ENCODE results near the gene ALDH3B2.
"Not testable (repeated sequence)": the region's sequence is repeated elsewhere in the genome, so short reads cannot be mapped to it uniquely, and the experiment has no call there.

The ALDH3B2 gene

DNA sequence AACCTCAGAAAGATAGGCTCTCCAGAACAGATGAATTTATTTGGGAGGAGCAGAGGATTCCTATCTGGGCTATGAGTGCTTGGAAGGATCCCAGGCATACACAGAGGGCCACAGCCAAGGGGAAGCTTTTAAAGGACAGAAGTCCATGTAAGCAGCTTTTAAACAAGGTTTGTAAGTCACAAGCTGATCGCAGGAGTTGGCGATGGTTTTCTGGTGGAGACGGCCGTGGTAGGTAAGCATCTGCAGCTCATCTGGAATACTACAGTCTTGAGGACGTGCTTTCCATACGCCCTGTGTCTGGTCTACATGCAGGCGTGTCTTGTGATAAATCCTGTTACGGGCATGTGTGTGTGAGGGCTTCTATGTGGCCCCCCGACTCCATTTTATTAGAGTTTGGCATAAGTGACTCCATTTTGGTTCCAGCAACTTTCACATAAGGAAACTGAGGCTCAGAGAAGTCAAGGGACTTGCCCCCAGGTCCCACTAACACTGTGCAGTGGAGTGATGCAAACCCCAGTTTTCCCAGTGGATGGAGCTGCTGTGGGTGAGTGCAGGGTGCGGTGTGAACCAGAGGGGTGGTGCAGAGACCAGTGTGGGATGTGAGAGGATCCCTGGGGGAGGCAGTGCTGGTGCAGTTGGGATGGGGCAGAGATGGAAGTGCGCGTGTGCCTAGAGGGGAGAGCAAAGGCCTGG lies 12.1 kb downstream of the ALDH3B2 start:
- DNase-seq (ENCODE audit: low spot score), result no peak

DNA sequence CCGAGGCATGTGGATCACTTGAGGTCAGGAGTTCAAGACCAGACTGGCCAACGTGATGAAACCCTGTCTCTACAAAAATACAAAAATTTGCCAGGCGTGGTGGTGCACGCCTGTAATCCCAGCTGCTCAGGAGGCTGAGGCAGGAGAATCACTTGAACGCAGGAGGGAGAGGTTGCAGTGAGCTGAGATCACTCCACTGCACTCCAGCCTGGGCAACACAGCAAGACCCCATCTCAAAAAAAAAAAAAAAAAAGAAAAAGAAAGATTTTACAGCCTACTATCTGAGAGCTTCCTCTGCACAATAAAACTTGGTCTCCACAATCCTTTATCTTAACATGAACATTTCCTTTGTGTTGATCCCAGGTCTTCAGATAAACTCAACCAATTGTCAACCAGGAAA lies 13.7 kb downstream of the ALDH3B2 start:
- not testable (repeated sequence) for DNase-seq (ENCODE audit: low spot score)

- DNase-seq (ENCODE audit: low spot score), result not testable (repeated sequence)
These were observed 14.7 kb downstream of the ALDH3B2 start for GRCh38 chr11:67659651-67660165.

GRCh38 chr11:67657300-67657699 lies 17.1 kb downstream of the ALDH3B2 start:
- no peak for DNase-seq (ENCODE audit: low spot score)

DNA sequence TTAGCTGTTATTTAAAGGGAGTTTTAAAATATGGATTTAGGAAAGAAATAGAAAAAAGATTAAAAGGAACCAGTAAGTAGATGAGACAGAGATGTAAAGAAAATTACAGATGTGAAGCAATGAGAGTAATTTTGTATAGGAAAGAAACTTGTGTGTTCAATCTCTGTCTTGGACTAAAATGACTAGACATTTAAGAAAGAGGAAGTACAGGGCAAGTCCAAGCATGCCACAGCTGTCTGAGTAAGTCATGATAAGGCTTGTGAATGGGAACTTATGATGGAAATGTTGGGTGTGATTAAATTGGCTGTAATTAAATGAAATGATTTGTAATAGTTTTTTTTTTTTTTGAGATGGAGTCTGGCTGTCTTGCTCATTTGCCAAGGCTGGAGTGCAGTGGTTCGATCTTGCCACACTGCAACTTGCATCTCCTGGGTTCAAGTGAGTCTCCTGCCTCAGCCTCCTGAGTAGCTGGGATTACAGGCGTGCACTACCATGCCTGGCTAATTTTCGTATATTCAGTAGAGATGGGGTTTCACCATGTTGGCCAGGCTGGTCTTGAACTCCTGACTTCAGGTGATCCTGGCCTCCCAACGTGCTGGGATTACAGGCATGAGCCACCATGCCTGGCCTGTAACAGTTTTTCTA lies 18.0 kb downstream of the ALDH3B2 start:
- DNase-seq (ENCODE audit: low spot score), result no peak

DNA sequence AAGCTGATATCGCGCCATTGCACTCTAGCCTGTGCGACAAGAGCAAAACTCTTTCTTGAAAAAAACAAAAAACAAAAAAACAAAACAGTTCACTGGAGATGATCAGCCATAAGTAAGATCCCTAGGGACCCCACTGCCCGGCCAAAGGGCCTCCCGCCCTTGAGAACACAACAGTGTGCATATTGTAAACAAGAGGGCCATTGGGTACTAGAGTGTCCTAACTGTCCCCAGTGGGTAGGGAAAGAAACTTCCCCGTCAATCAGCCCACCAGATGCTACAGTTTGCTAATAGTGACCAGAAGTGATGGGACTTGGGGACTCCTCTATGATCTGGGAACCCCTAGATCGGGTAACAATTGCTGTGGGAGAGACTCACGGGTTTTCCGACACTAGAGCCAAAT lies 20.2 kb downstream of the ALDH3B2 start:
- DNase-seq (ENCODE audit: low spot score), result no peak

DNA sequence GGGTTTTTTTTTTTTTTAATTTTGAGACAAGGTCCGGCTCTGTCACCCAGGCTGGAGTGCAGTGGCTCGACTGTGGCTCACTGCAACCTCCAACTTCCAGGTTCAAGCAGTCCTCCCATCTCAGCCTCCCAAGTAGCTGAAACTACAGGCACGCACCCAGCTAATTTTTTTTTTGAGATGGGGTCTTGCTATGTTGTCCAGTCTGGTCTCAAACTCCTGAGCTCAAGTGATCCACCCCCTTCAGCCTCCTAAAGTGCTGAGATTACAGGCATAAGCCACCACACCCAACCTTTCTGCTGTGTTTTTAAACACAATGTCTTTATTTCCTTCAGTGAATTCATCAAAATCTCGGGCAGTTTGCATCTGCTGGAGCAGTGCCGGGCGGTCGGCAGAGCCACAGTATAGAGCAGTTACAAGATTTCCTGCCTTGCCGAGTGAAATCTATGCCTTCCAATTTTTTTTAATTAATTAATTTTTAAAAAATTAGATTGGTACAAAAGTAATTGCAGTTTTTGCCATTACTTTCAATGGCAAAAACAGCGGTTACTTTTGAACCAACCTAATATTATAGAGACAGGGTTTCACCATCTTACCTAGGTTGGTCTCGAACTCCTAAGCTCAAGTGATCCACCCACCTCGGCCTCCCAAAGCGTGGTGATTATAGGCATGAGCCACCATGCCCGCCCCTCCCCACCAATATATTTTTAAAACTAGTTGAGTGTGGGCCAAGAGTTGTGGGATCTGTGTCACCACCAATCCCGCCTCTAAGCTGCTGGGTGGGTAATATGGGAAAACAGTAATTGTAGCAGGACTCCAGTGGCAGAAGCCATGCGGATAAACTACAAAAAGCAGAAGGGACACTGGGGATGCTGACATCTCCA lies 21.2 kb downstream of the ALDH3B2 start:
- DNase-seq (ENCODE audit: low spot score), result no peak

DNA sequence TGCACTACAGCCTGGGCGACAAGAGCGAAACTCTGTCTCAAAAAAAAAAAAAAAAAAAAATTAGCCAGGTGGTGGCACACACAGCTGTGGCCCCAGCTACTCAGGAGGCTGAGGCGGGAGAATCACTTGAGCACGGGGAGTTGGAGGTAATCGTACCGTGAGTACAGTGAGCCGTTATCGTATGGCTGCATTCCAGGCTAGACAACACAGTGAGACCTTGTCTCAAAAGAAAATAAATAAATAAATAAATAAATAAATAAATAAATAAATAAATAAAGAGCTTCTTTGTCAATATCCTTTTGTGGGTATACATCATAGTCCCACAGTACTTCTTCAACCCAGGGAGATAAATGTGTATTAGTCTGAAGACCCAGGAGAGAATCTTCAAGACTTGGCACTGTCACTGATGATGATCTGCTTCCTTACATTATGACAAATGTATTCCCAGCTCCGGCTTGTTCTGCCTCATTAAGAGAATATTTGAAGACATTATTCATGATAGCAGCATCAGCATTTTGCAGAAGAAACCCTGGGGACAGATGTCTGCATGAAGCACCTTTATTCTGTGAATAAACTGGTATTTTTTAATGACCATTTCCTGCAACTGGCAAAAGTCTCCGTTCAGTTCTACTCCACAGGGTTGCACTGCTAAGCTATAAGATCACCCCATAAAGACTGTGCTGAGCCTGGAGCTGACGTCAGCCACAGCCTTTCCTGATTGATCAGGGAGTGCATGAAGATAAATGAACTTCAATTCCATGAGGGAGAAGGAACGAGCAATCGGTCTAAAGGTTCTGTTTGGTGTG lies 22.2 kb downstream of the ALDH3B2 start:
- no peak for DNase-seq (ENCODE audit: low spot score)

GRCh38 chr11:67649634-67650510 lies 24.6 kb downstream of the ALDH3B2 start:
- no peak for DNase-seq (ENCODE audit: low spot score)

- DNase-seq (ENCODE audit: low spot score), result no peak
These were observed 25.4 kb downstream of the ALDH3B2 start for GRCh38 chr11:67648796-67649613.

DNA sequence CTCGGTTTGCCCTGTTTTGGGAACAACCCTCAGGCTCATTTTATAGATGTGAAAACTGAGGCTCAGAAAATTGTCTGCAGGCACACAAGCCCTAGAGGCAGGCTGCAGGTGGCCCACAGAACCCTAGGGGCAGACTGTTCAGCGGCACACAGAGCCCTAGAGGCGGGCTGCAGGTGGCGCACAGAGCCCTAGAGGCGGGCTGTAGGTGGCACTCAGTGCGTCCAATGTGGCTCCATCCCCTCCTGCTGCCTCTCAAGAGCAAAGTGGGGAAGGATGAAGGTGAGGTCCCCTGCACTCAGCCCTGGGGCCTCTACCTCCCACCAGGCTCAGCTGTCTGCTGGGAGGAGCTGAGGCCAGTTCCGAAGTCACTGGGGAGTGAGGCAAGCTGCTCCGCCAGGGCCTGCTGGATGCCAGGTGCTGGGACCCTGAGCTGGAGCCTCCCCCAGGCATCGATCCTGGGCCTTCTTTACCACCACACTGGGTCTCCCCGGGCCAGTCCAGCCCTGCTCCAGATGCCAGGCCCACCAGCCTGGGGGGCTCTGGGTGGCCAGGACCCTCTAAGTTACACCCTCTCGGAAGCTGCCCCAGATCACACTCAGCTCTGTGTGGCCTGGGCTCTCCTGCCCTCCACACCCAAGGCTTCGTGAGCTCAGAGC lies 26.2 kb downstream of the ALDH3B2 start:
- no peak for DNase-seq (ENCODE audit: low spot score)

- DNase-seq (ENCODE audit: low spot score), result no peak
These were observed 27.0 kb downstream of the ALDH3B2 start for GRCh38 chr11:67647471-67647870.

GRCh38 chr11:67646535-67647336 lies 27.7 kb downstream of the ALDH3B2 start:
- no peak for DNase-seq (ENCODE audit: low spot score)

DNA sequence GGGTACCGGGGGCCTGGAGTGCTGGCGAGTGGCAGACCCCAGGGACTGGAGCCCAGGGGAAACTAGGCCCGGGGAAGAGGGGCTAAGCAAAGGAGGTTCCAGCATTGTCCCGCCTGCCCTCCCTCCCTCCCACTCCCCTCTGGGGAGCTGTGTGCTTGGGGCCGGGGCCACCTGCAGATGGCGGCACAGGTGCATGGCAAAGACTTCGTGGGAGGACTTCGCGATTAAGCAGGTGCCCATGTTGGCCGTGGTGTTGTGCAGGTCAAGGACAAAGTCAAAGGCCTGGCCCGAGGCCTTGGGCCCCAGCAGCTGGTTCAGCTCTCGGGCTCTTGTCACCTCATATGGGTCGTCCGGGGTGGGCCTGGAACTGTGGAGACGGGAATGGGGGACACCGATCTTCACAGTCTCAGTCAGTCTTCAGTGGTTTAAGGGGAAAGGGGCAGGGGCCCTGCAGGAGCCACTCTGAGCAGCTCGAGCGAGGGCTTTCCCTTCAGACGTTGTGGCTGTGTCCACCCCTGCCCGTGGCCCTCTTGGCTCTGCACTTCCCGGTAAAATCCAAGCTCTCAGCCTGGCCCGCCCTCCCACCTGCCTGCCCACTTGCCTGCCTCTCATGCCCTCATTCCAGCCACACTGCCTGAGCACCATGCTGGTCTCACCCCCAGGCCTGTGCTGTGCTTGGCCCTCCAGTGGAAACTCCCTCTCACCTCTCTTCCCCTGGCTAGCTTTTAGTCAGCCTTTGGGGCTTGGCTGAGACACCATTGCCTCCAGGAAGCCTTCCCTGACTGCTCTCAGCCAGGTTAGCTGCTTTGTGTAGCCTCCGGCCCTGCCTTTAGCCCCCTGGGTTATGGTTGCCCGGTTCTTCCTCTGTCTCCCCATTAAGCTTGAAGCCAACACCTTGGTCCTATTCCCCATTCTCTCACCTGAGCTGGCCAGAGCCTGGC lies 28.6 kb downstream of the ALDH3B2 start:
- DNase-seq (ENCODE audit: low spot score), result no peak

GRCh38 chr11:67644472-67645418 lies 29.7 kb downstream of the ALDH3B2 start:
- DNase-seq (ENCODE audit: low spot score), result no peak

DNA sequence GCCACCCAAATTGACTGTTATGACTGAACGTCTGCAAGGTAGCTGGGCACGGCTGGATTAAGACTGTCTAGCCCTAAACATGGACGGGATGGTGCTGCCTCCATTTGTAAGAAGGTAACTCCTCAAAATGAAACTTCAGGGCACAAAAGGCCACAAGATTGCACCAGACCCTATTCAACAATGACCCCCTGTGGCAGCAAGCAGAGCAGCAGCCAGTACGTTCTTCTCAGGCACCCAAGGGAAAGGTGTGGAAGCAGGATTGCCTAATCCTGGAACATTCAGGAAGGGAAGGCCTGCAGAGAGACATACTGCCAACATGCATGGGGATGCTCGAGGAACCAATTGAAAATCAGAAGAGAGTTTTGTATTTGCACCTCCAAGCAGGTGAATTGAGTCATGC lies 30.4 kb downstream of the ALDH3B2 start:
- no peak for DNase-seq (ENCODE audit: low spot score)
